Lower leg skin (tissue), 4 donors: ENCODE measurements around the gene SEC61A1. TPM values are rescaled to one million over a fixed set of nuclear protein-coding genes. Genes with fewer than 3 reads are reported as not detected.

Experiments
- DNase-seq, 2 donors: peaks; one replicate each; pipeline ENCODE4 v3.0.0-alpha.2; 2019; ENCODE audit warnings: low spot score in 2 of 2
- H3K4me3 ChIP-seq: fragments of 200-600 bp; sonication (generic); 2 replicates; pipeline ENCODE4 v1.5.1; 2017; ENCODE audit warnings: mild to moderate bottlenecking, low read depth; ENCODE audit not compliant: poor library complexity, severe bottlenecking
- POLR2A ChIP-seq, 2 donors: fragments of 450-650 bp; IDR thresholded peaks; one replicate each; pipeline ENCODE4 v1.6.1; 2016 to 2017; ENCODE audit warnings: antibody characterized with exemption in 2 of 2, mild to moderate bottlenecking in 1 of 2, moderate library complexity in 1 of 2
- WGBS, 2 donors: methylation state at CpG; one replicate each; pipeline ENCODE4 v1.1.5; 2018; 5-methylcytosine and 5-hydroxymethylcytosine counted together
- intact Hi-C: fragments of 100-400 bp; cut with DNase I; formaldehyde crosslinking; loops from one replicate; pipeline ENCODE4 v1.15.0; 2023; ENCODE audit warnings: low total_unique reads
- total RNA-seq, 4 donors: library from RNA; depleted of rRNA; stranded (reverse); fragments of >200 nt; gene quantifications; one replicate each; pipeline ENCODE4 v1.1.0, GENCODE V29; 2016
- TF ChIP-seq, protein P1 (sequence below), 3 donors: fragments of 450-650 bp; IDR thresholded peaks; one replicate each; pipeline ENCODE4 v1.5.1; 2016; ENCODE audit warnings: antibody characterized with exemption in 3 of 3, mild to moderate bottlenecking in 3 of 3, moderate library complexity in 2 of 3

Gene SEC61A1
- total RNA-seq, 4 donors from 2014 or later, result 53.3 to 120 (median 88.9) TPM

DNA sequence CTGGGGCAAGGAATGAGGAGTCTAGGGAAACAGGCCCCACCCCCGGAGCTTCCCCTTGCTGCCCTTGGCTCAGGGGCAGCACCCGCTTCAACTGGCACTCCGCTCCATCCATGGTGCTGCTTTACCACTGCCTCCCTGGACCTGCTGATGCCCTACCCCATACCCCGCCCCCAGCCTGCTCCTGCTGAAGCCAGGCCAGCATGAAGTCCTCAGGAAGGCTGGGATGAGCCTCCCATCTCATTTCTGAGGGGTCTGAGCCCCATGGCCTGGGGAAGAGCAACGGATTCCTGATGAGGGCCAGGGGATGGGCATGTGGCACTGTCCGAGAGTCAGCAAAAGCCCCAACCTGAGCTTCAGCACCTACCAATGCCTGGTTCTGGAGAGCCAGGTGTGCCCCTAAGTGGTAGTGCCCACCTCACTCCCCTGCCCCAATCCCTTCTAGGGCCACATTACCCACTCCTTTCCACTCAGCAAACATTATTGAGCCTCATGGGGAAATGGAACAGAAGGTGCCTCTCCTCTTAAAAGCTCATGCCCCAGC, 21.0 kb downstream of the SEC61A1 start:
- intact Hi-C loops, result loop anchor here (10.0 kb wide), 1 partner anchor 422 kb away; the partner anchor contains the start of gene GATA2
- DNase-seq, result no peak
- H3K4me3 ChIP-seq, result no peak overlapping the region
- TF ChIP-seq, protein P1, sequence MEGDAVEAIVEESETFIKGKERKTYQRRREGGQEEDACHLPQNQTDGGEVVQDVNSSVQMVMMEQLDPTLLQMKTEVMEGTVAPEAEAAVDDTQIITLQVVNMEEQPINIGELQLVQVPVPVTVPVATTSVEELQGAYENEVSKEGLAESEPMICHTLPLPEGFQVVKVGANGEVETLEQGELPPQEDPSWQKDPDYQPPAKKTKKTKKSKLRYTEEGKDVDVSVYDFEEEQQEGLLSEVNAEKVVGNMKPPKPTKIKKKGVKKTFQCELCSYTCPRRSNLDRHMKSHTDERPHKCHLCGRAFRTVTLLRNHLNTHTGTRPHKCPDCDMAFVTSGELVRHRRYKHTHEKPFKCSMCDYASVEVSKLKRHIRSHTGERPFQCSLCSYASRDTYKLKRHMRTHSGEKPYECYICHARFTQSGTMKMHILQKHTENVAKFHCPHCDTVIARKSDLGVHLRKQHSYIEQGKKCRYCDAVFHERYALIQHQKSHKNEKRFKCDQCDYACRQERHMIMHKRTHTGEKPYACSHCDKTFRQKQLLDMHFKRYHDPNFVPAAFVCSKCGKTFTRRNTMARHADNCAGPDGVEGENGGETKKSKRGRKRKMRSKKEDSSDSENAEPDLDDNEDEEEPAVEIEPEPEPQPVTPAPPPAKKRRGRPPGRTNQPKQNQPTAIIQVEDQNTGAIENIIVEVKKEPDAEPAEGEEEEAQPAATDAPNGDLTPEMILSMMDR (IDR thresholded peaks at IDR 0.05), result no peak
- TF ChIP-seq POLR2A (IDR thresholded peaks at IDR 0.05), result no peak
- WGBS, 2 donors, result 86 to 87% methylated on average over 6 of the region's 6 CpGs

DNA sequence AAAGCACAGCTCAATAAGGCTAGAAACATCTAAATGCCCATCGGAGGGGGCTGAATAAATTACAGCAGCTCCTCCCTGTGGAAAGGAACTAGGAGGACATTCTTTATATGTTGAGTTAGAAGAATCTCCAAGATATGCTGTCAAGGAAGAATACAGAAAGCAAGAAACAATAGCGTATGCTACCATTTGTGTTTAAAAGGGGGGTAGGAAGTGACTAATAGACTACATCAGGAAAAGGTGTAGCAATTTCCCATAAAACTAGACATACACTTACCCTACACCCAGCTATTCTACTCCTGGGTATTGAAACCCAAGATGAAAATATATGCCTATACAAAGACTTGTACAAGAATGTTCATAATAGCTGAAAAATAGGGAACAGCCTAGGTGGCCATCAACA, 21.6 kb downstream of the SEC61A1 start:
- intact Hi-C loops, result loop anchor here (10.0 kb wide), 1 partner anchor 421 kb away; the partner anchor contains the start of gene GATA2
- TF ChIP-seq POLR2A (IDR thresholded peaks at IDR 0.05), result no peak
- TF ChIP-seq, protein P1 (IDR thresholded peaks at IDR 0.05), result no peak
- no peak overlapping the region for H3K4me3 ChIP-seq
- whole genome bisulfite sequencing, 2 donors, result 67 to 83% methylated on average over 2 of the region's 2 CpGs
- no peak for DNase-seq

DNA sequence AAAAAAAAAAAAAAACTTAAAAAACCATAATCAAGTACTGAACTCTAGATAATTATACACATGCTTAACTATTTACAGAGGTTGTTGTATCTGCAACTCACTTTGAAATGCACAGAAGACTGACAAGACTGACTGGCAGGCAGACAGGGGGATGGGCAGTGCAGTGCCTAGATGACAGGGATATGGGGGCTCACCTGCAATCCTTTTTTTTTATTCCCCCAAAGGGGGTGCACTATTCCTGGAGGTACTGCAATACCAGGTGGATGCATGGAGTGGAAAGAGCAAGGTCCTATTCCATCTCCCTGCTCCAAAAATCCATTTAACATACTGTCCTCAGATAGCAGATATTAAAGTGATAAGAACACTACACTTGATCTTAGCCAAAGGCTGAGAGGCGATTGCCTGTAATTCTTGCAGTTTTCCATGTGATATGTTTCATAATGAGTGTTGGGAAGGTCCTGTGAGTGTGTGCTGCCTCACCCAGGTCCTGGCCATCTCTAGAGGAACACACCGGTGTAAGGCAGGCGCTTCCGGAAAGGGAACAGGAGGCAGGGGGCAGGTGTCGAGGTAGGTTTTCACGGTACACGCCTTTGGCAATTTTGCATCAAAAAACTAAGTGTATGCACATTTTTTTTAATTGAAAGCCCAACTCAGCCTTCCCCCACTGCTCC, 22.7 kb downstream of the SEC61A1 start:
- intact Hi-C loops, result loop anchor here (10.0 kb wide), 1 partner anchor 420 kb away; the partner anchor contains the start of gene GATA2
- WGBS, 2 donors, result 8 to 10% methylated on average over 7 of the region's 7 CpGs
- no peak for DNase-seq
- no peak for TF ChIP-seq POLR2A (IDR thresholded peaks at IDR 0.05)
- TF ChIP-seq, protein P1 (IDR thresholded peaks at IDR 0.05), result no peak
- no peak overlapping the region for H3K4me3 ChIP-seq

DNA sequence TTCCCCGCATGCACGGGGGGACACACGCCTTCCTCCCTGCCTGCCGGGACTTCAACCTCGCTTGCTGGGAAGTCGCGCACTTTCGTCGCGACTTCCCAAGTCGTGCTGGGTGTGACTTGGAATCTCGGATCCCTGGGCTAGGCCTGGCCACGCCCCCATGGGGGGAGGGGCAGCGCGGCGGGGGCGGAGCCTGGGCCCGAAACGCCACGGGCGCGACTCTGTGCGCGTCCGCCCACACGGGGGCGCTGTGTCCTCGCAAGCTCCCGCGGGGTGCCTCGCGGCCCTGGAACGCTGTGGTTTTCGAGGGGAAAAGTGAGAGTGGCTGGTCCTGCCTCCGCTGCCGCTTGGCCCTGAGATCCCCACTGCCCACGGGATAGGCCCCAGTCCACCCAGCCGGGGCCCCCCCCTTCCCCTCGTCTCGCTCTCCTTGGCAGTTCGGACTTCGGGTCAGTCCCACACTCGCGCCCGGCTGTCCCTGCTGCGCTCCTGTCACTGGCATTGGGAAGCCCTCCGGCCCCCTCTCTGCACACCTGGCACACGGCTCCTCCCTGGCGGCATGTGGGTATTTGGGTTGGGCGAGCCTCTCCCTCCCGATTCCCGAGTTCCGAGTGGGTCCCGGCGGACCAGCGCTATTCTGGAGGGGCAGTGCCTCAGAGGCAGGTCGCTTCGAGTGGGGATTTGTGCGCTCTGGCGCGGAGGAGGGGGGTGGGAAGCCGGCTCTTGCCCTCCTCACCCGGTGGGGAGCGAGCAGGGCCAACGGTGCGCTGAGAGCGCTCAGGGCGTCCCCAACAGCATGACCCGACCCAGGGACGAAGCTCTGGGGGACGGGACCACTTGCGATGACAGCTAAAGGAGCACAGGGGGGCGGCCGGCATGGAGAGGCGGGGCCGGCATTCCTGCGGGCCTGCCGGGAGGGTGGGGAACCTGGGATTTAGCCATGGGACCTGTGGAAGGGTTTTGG, 23.6 kb downstream of the SEC61A1 start:
- peak; percentile 78 to 97 for DNase-seq
- H3K4me3 ChIP-seq, result peak overlapping the region; percentile 22
- 3 to 5% methylated on average over 41 to 66 of the region's 78 CpGs for WGBS, 2 donors
- intact Hi-C loops, result loop anchor here (10.0 kb wide), 1 partner anchor 419 kb away; the partner anchor contains the start of gene GATA2
- no peak for TF ChIP-seq POLR2A (IDR thresholded peaks at IDR 0.05)
- TF ChIP-seq, protein P1 (IDR thresholded peaks at IDR 0.05), result peak in 1 of 3 donors; percentile 33

DNA sequence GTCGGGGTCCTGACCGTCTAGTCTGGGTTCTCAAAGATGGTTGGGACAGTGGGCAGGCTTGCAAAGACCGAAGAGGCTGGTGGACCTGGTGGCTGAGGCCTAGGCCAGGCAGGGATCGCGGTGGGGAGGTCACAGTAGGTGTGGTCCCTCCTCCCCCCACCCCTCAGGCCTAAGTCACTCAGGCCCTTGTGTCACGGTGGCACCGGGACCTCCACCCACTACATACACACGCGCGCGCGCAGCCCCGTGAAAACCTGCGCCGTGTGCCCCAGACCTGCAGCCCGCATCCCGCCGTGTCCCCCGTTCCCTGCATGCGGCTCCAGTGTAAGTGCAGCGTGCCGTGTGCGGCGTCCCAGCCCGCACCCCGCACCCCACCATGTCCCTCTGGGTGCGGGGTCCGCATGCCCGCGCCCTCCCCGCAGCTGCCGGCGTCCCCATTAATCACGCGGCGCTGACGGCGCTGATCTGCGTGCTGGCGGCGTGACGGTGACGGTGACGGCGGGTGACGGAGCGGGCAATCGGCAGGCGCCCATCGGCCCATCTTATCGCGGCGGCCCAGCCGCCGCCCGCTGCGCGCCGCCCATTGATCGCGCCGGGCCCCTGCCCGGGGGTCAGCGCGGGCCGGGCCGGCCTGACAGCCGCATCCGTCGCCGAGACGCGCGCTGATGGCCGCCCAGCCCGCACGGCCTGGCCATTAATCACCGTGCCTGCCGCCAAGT, 24.4 kb downstream of the SEC61A1 start:
- intact Hi-C loops, result loop anchor here (10.0 kb wide), 1 partner anchor 418 kb away; the partner anchor contains the start of gene GATA2
- H3K4me3 ChIP-seq, result peak overlapping the region; percentile 22
- TF ChIP-seq, protein P1 (IDR thresholded peaks at IDR 0.05), result no peak
- TF ChIP-seq POLR2A (IDR thresholded peaks at IDR 0.05), result no peak
- 2 to 6% methylated on average over 10 to 32 of the region's 79 CpGs for WGBS, 2 donors
- no peak for DNase-seq
